Keratinocyte (primary cell): Measurements from ENCODE around the gene STIP1. TPM values are rescaled to one million over a fixed set of nuclear protein-coding genes. Genes with fewer than 3 reads are reported as not detected.

Experiments used
- DNase-seq: peaks from one replicate; pipeline ENCODE4 v3.0.0-alpha.2; 2011; ENCODE audit warnings: low read depth, missing footprints, low spot score
- FAIRE-seq: peaks from 2 replicates; lab custom pipeline; 2011; peaks lifted over from hg19 to GRCh38; lab: Jason Lieb, UNC
- H2AFZ ChIP-seq: 2 replicates; pipeline ENCODE4 v1.6.0; 2012; ENCODE audit warnings: low read length, control low read depth, inconsistent platforms; ENCODE audit not compliant: control insufficient read depth
- H3K27ac ChIP-seq: 2 replicates; pipeline ENCODE4 v1.5.1; 2011; ENCODE audit warnings: low read length; ENCODE audit not compliant: control insufficient read depth, insufficient read depth
- H3K27me3 ChIP-seq: 3 replicates; pipeline ENCODE4 v1.6.0; 2011; ENCODE audit warnings: low read length; ENCODE audit not compliant: control insufficient read depth, insufficient read depth; ENCODE audit errors: extremely low read depth
- H3K36me3 ChIP-seq, 2 experiments: 2 replicates in 1 of 2; 3 replicates in 1 of 2; pipeline ENCODE4 v1.5.1; 2011; ENCODE audit warnings: low read length in 2 of 2, mild to moderate bottlenecking in 1 of 2; ENCODE audit not compliant: control insufficient read depth in 2 of 2, insufficient read depth in 2 of 2; ENCODE audit errors: extremely low read depth in 1 of 2
- H3K4me1 ChIP-seq: 3 replicates; pipeline ENCODE4 v1.5.1; 2011; ENCODE audit warnings: low read length; ENCODE audit not compliant: control insufficient read depth, insufficient read depth; ENCODE audit errors: extremely low read depth
- H3K4me2 ChIP-seq: 3 replicates; pipeline ENCODE4 v1.6.0; 2011; ENCODE audit warnings: low read depth, low read length; ENCODE audit not compliant: control insufficient read depth, insufficient read depth; ENCODE audit errors: extremely low read depth
- H3K4me3 ChIP-seq, 3 experiments: fragments of 200-600 bp in 1 of 3; sonication (generic) in 1 of 3; 2 replicates in 2 of 3; 3 replicates in 1 of 3; pipeline ENCODE4 v1.5.1; 2011 to 2016; ENCODE audit warnings: low read length in 3 of 3, mild to moderate bottlenecking in 3 of 3, control low read depth in 2 of 3, inconsistent platforms in 1 of 3, low read depth in 1 of 3, mixed read lengths in 1 of 3, mixed run types in 1 of 3, moderate library complexity in 1 of 3; ENCODE audit not compliant: control insufficient read depth in 2 of 3, insufficient read depth in 2 of 3; ENCODE audit errors: extremely low read depth in 1 of 3
- H3K79me2 ChIP-seq: 2 replicates; pipeline ENCODE4 v1.6.0; 2012; ENCODE audit warnings: low read length; ENCODE audit not compliant: control insufficient read depth, insufficient read depth
- H3K9ac ChIP-seq: 3 replicates; pipeline ENCODE4 v1.6.0; 2011; ENCODE audit warnings: low read length; ENCODE audit not compliant: control insufficient read depth, insufficient read depth; ENCODE audit errors: extremely low read depth
- H3K9me1 ChIP-seq: 3 replicates; pipeline ENCODE4 v1.6.0; 2011; ENCODE audit warnings: low read length; ENCODE audit not compliant: control insufficient read depth, insufficient read depth; ENCODE audit errors: extremely low read depth
- H3K9me3 ChIP-seq: 2 replicates; pipeline ENCODE4 v1.5.1; 2012; ENCODE audit warnings: low read depth, low read length; ENCODE audit not compliant: control insufficient read depth
- H4K20me1 ChIP-seq: 3 replicates; pipeline ENCODE4 v1.6.0; 2011; ENCODE audit warnings: low read length; ENCODE audit not compliant: control insufficient read depth, insufficient read depth; ENCODE audit errors: extremely low read depth
- EZH2 ChIP-seq: IDR thresholded peaks from one replicate; pipeline ENCODE4 v1.6.1; 2012; ENCODE audit warnings: inconsistent platforms, mild to moderate bottlenecking, low read length, moderate library complexity
- dilution Hi-C: fragments of 300-500 bp; cut with MboI; formaldehyde crosslinking; loops from one replicate; pipeline ENCODE4 v1.7.0; 2020; ENCODE audit warnings: low sequenced_read_pairs; ENCODE audit not compliant: extremely low pct_ligation_motif_present
- polyA plus RNA-seq, 5 experiments: library from polyadenylated mRNA; depleted of rRNA in 3 of 5; stranded (reverse) in 3 of 5; stranded (forward) in 1 of 5; unstranded in 1 of 5; fragments of >200 nt; gene quantifications; 1 replicate in 1 of 5; 2 replicates in 3 of 5; 3 replicates in 1 of 5; pipeline versions ENCODE4 v1.2.1 to v1.2.3, GENCODE V29; 2011 to 2012; ENCODE audit warnings: missing spikeins in 2 of 5, low read depth in 1 of 5, low replicate concordance in 1 of 5
- TF ChIP-seq, protein P1 (sequence below), 3 experiments: IDR thresholded peaks in 1 of 3; conservative IDR thresholded peaks in 1 of 3; optimal IDR thresholded peaks in 1 of 3; 2 replicates in 2 of 3; 3 replicates in 1 of 3; pipeline versions ENCODE3 to v1.5.1; 2011; ENCODE audit warnings: low read length in 3 of 3, mild to moderate bottlenecking in 3 of 3, moderate library complexity in 2 of 3, control low read depth in 1 of 3, inconsistent platforms in 1 of 3; ENCODE audit not compliant: insufficient read depth in 2 of 3; ENCODE audit errors: extremely low read depth in 1 of 3

The STIP1 gene
- polyA plus RNA-seq, 1 donor (not counting 4 experiments of a cell fraction or from before 2014, with no cell fraction given), result 206 TPM

DNA sequence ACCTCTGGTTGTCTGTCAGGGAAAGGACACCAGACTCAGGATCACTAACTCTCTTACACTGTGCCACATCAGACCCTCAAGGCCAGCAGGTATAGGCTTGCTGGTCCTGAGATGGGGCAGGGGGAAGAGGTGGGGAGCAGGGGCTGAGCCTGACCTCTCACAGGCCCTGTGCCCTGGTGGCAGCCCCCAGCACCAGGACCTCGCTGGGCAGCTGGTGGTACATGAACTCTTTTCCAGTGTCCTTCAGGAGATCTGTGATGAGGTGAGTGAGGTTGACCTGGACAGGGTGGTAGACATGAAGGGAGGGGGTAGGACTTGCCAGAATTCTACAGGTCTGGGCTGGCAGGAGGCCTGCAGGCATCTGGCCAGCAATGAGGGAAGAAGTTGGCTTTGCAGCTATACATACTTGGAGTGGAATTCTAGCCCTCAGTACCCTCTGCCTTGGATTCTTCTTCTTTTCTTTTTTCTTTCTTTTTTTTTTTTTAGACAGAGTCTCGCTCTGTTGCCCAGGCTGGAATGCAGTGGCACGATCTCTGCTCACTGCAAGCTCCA, 41.5 kb downstream of the STIP1 start:
- no peak for TF ChIP-seq EZH2
- TF ChIP-seq, protein P1, sequence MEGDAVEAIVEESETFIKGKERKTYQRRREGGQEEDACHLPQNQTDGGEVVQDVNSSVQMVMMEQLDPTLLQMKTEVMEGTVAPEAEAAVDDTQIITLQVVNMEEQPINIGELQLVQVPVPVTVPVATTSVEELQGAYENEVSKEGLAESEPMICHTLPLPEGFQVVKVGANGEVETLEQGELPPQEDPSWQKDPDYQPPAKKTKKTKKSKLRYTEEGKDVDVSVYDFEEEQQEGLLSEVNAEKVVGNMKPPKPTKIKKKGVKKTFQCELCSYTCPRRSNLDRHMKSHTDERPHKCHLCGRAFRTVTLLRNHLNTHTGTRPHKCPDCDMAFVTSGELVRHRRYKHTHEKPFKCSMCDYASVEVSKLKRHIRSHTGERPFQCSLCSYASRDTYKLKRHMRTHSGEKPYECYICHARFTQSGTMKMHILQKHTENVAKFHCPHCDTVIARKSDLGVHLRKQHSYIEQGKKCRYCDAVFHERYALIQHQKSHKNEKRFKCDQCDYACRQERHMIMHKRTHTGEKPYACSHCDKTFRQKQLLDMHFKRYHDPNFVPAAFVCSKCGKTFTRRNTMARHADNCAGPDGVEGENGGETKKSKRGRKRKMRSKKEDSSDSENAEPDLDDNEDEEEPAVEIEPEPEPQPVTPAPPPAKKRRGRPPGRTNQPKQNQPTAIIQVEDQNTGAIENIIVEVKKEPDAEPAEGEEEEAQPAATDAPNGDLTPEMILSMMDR (optimal IDR thresholded peaks at IDR 0.05 in 1 of 3, IDR thresholded peaks at IDR 0.05 in 1 of 3, conservative IDR thresholded peaks at IDR 0.05 in 1 of 3; ENCODE audit: extremely low read depth in 1 of 3, insufficient read depth in 2 of 3, low read length in 3 of 3), result no peak

DNA sequence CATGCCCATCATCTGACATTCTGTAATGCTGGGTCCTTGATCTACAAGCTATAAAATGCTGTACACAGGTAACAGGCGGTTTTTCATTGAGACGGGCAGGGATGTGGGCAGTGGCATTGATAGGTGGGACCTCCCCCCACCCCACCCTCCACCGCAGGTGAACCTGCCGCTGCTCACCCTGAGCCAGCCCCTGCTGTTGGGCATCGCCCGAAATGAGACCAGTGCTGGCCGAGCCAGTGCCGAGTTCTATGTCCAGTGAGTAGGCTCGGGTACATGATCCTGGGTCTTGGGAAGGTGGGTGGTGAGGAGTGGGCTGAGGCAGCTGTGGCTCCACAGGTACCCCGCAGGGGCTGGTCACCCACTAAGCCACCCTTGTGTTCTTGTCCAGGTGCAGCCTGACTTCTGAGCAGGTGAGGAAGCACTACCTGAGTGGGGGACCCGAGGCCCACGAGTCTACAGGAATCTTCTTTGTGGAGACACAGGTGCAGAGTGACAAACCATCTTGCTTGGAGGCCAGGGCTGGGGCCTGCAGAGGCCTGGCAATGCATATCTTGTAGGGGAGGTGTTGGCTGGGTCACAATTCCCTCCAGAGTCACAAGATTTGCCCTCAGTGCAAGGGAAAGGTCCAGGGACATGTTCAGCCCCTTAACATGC, 43.2 kb downstream of the STIP1 start:
- H3K79me2 ChIP-seq, result peaks cover 18% of the 10 kb centered on the region
- dilution Hi-C loops, result no loop called here
- H3K4me1 ChIP-seq, result peaks cover 50% of the 10 kb centered on the region
- no peaks in the 10 kb centered on the region for H3K9me3 ChIP-seq
- TF ChIP-seq, protein P1 (optimal IDR thresholded peaks at IDR 0.05 in 1 of 3, IDR thresholded peaks at IDR 0.05 in 1 of 3, conservative IDR thresholded peaks at IDR 0.05 in 1 of 3; ENCODE audit: extremely low read depth in 1 of 3, insufficient read depth in 2 of 3, low read length in 3 of 3), result no peak
- TF ChIP-seq EZH2, result no peak
- H3K9me1 ChIP-seq, result peaks cover 2% of the 10 kb centered on the region
- H3K4me2 ChIP-seq, result no peak overlapping the region
- H4K20me1 ChIP-seq, result no peaks in the 10 kb centered on the region
- no peak overlapping the region for H2AFZ ChIP-seq
- no peak for DNase-seq
- no peak for FAIRE-seq
- H3K27me3 ChIP-seq, result no peaks in the 10 kb centered on the region
- no peak overlapping the region for H3K9ac ChIP-seq
- no peak overlapping the region for H3K27ac ChIP-seq
- H3K36me3 ChIP-seq, result peaks cover 3% of the 10 kb centered on the region in 2 experiments
- no peak overlapping the region for H3K4me3 ChIP-seq

More for the DNA sequence above, 41.5 kb downstream of the STIP1 start:
- no peak overlapping the region for H3K27ac ChIP-seq
- no peak overlapping the region for H2AFZ ChIP-seq
- no peaks in the 10 kb centered on the region for H3K27me3 ChIP-seq
- H3K9me3 ChIP-seq, result no peaks in the 10 kb centered on the region
- H3K4me3 ChIP-seq, result peak overlapping the region; percentile 83 to 89 (median 88)
- peaks cover 18% of the 10 kb centered on the region for H3K79me2 ChIP-seq
- peak overlapping the region; percentile 85 for H3K9ac ChIP-seq
- H3K4me1 ChIP-seq, result peaks cover 47% of the 10 kb centered on the region
- H3K36me3 ChIP-seq, result peaks cover 3 to 5% of the 10 kb centered on the region in 2 experiments
- H3K9me1 ChIP-seq, result no peaks in the 10 kb centered on the region
- DNase-seq (no peak), FAIRE-seq (peak; percentile 62)
- dilution Hi-C loops, result no loop called here
- peak overlapping the region; percentile 95 for H3K4me2 ChIP-seq
- no peaks in the 10 kb centered on the region for H4K20me1 ChIP-seq
